ENCODE results near the gene LGR6. TPM values are rescaled to one million over a fixed set of nuclear protein-coding genes. Genes with fewer than 3 reads are reported as not detected.

The LGR6 gene
- total RNA-seq, 4 donors from 2014 or later: under 0.01 to 1.2 (median 0.78) TPM; not detected in 1

DNA sequence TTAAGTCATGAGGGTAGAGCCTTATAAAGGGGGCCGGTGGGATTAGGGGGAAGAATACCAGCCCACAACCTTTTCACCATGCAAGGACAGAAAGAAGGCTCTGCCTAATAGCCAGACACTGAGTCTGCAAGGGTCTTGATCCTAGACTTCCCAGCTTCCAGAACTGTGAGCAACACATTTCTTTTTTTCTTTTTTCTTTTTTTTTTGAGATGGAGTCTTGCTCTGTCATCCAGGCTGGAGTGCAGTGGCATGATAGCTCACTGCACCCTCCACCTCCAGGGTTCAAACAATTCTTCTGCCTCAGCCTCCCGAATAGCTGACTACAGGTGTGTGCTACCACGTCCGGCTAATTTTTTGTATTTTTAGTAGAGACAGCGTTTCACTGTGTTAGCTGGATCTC lies 47.3 kb upstream of the LGR6 start:
- Histone ChIP-seq H3K27me3 (peaks cover 0 to 4% (median 0%) of the 10 kb centered on the region in 4 donors), H3K4me3 (no peak overlapping the region), H3K36me3 (no peaks in the 10 kb centered on the region), H3K27ac (replicated peaks in 1 of 4) (no peak overlapping the region), H3K4me1 (peaks cover 20 to 34% (median 32%) of the 10 kb centered on the region in 4 donors), H3K9me3 (no peaks in the 10 kb centered on the region)
- no peak for TF ChIP-seq POLR2A (IDR thresholded peaks at IDR 0.05; ENCODE audit: low read depth)
- no peak for TF ChIP-seq POLR2AphosphoS5 (IDR thresholded peaks at IDR 0.05)
- DNase-seq (ENCODE audit: extremely low spot score): no peak
- intact Hi-C loops (cut with DNase I): no loop called here
- 91% methylated on average over 5 of the region's 5 CpGs for WGBS

DNA sequence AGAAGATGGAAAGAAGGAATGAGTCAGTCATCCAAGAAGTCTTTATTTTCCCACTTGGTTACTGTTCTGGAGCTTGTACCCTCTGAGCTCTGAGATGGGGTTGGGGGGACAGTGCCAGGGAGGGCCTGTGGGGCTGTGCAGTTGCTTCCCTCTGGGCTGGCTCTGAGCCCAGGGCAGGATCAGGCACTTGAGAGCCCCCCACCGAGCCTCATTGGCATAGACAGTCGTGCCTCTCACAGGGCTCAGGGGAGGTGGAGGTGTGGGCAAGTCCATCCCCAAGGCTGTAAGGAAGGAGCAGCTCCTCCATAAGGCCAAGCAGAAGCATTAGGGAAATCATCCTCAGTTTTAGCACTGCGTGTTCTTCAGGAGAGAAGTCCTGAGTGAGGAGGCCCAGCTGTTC lies 46.6 kb upstream of the LGR6 start:
- TF ChIP-seq, protein P1, sequence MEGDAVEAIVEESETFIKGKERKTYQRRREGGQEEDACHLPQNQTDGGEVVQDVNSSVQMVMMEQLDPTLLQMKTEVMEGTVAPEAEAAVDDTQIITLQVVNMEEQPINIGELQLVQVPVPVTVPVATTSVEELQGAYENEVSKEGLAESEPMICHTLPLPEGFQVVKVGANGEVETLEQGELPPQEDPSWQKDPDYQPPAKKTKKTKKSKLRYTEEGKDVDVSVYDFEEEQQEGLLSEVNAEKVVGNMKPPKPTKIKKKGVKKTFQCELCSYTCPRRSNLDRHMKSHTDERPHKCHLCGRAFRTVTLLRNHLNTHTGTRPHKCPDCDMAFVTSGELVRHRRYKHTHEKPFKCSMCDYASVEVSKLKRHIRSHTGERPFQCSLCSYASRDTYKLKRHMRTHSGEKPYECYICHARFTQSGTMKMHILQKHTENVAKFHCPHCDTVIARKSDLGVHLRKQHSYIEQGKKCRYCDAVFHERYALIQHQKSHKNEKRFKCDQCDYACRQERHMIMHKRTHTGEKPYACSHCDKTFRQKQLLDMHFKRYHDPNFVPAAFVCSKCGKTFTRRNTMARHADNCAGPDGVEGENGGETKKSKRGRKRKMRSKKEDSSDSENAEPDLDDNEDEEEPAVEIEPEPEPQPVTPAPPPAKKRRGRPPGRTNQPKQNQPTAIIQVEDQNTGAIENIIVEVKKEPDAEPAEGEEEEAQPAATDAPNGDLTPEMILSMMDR (IDR thresholded peaks at IDR 0.05): no peak
- TF ChIP-seq POLR2AphosphoS5 (IDR thresholded peaks at IDR 0.05) (no peak), POLR2A (IDR thresholded peaks at IDR 0.05; ENCODE audit: low read depth) (no peak), EP300 (IDR thresholded peaks at IDR 0.05) (no peak)
- 40% methylated on average over 2 of the region's 3 CpGs for WGBS
- H3K27ac ChIP-seq (replicated peaks in 1 of 4): no peak overlapping the region
- no peaks in the 10 kb centered on the region for H3K36me3 ChIP-seq
- peaks cover 15 to 27% (median 25%) of the 10 kb centered on the region in 4 donors for H3K4me1 ChIP-seq
- DNase-seq (ENCODE audit: extremely low spot score): no peak
- H3K4me3 ChIP-seq: no peak overlapping the region
- H3K9me3 ChIP-seq: no peaks in the 10 kb centered on the region
- intact Hi-C loops (cut with DNase I): no loop called here
- peaks cover 0 to 4% (median 0%) of the 10 kb centered on the region in 4 donors for H3K27me3 ChIP-seq

DNA sequence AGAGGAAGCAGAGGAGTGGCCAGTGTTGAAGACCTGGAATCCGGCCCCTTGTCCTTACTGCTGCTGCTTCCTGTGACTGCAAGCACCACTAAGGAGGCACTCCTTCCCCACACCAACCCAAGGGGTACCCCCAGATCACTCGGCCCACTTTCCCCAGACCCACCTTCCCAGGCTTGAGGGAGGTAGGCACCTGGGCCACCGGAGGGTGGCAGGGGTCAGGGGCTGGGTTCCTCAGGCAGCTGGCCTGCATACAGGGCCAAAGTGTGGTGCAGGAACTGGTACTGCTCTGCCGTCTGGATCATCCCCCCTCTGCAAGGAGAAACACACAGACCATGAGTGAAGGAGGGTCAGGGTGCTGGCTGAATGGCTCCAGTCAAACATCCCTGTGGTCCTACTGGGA lies 45.2 kb upstream of the LGR6 start:
- Histone ChIP-seq H3K4me1 (peaks cover 4 to 13% (median 11%) of the 10 kb centered on the region in 4 donors), H3K36me3 (no peaks in the 10 kb centered on the region), H3K27ac (replicated peaks in 1 of 4) (no peak overlapping the region), H3K27me3 (peaks cover 0 to 4% (median 1%) of the 10 kb centered on the region in 4 donors), H3K9me3 (no peaks in the 10 kb centered on the region), H3K4me3 (no peak overlapping the region)
- 90% methylated on average over 4 of the region's 4 CpGs for whole genome bisulfite sequencing
- intact Hi-C loops (cut with DNase I): no loop called here
- DNase-seq (ENCODE audit: extremely low spot score): no peak
- TF ChIP-seq, protein P1 (IDR thresholded peaks at IDR 0.05): no peak
- TF ChIP-seq POLR2A (IDR thresholded peaks at IDR 0.05; ENCODE audit: low read depth): no peak
- TF ChIP-seq POLR2AphosphoS5 (IDR thresholded peaks at IDR 0.05): no peak
- no peak for TF ChIP-seq EP300 (IDR thresholded peaks at IDR 0.05)

DNA sequence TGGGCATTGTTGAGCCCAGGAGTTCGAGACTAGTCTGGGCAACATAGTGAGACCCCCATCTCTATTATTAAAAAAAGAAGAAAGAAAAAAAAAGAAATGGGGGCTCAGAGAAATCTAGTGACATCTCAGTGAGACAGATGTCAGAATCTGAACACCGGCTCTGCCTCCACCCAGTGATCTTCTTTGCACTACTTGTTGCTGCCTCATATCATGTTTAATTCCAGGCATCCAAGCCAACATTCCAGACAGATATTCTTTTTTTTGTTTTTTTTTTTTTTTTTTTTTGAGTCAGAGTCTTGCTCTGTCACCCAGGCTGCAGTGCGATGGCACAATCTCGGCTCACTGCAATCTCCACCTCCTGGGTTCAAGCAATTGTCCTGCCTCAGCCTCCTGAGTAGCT lies 44.0 kb upstream of the LGR6 start:
- Histone ChIP-seq H3K36me3 (no peaks in the 10 kb centered on the region), H3K4me3 (no peak overlapping the region), H3K9me3 (no peaks in the 10 kb centered on the region), H3K27ac (replicated peaks in 1 of 4) (no peak overlapping the region), H3K27me3 (peaks cover 0 to 12% (median 0%) of the 10 kb centered on the region in 4 donors), H3K4me1 (peaks cover 4 to 13% (median 10%) of the 10 kb centered on the region in 4 donors)
- intact Hi-C loops (cut with DNase I): no loop called here
- TF ChIP-seq EP300 (IDR thresholded peaks at IDR 0.05): no peak
- TF ChIP-seq, protein P1 (IDR thresholded peaks at IDR 0.05): no peak
- TF ChIP-seq POLR2A (IDR thresholded peaks at IDR 0.05; ENCODE audit: low read depth): no peak
- TF ChIP-seq POLR2AphosphoS5 (IDR thresholded peaks at IDR 0.05): no peak
- DNase-seq (ENCODE audit: extremely low spot score): no peak
- WGBS: 78% methylated on average over 4 of the region's 4 CpGs

DNA sequence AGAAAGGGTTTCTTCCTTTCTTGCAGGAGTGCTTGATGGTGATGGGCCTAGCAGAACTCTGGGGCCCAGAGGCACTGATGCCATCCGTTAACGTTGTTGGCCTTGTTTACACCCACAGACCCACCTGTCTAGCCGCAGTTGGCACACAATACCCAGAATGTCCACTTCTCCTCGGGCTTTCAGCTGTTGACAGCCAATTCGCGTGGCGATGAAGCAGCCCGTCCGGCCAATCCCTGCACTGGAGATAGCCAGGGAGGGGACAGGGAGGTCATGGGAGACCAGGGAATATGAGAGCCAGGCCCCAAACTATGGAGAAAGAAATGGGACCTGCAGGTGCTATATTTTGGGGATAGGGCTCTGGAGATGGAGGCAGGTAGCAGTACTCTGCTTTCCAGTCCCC lies 43.4 kb upstream of the LGR6 start:
- no peak overlapping the region for H3K27ac ChIP-seq (replicated peaks in 1 of 4)
- no peak for DNase-seq (ENCODE audit: extremely low spot score)
- no peak overlapping the region for H3K4me3 ChIP-seq
- 97% methylated on average over 9 of the region's 9 CpGs for WGBS
- no peaks in the 10 kb centered on the region for H3K36me3 ChIP-seq
- H3K9me3 ChIP-seq: no peaks in the 10 kb centered on the region
- H3K4me1 ChIP-seq: peaks cover 4 to 14% (median 12%) of the 10 kb centered on the region in 4 donors
- intact Hi-C loops (cut with DNase I): no loop called here
- TF ChIP-seq EP300 (IDR thresholded peaks at IDR 0.05) (no peak), POLR2AphosphoS5 (IDR thresholded peaks at IDR 0.05) (no peak)
- H3K27me3 ChIP-seq: peaks cover 0 to 12% (median 0%) of the 10 kb centered on the region in 4 donors

DNA sequence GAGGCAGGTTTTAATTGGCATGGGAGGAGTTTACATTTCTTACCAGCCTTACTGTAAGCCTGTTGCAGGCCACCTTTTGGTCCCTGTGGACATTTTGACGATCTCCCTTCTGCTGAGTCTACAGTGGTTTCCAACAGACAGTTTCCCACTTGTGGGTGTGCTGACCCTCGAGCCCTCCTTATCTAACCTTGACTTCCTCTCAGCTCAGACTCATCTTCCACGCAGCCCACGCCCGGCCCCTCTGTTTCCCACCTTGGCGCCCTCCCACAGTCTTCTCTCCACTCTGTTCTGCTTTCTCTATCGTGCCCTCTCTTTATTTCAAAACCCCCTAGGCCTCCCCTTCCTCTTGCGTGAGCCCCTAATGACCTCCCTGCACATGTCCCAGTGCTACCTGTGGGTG lies 43.0 kb upstream of the LGR6 start:
- H3K4me1 ChIP-seq: peaks cover 0 to 12% (median 11%) of the 10 kb centered on the region in 4 donors
- intact Hi-C loops (cut with DNase I): no loop called here
- H3K9me3 ChIP-seq: no peaks in the 10 kb centered on the region
- WGBS: 94% methylated on average over 8 of the region's 8 CpGs
- no peak overlapping the region for H3K4me3 ChIP-seq
- TF ChIP-seq POLR2A (IDR thresholded peaks at IDR 0.05; ENCODE audit: low read depth): no peak
- no peak for TF ChIP-seq POLR2AphosphoS5 (IDR thresholded peaks at IDR 0.05)
- TF ChIP-seq, protein P1 (IDR thresholded peaks at IDR 0.05): no peak
- TF ChIP-seq EP300 (IDR thresholded peaks at IDR 0.05): no peak
- no peak overlapping the region for H3K27ac ChIP-seq (replicated peaks in 1 of 4)
- no peak for DNase-seq (ENCODE audit: extremely low spot score)
- H3K36me3 ChIP-seq: no peaks in the 10 kb centered on the region
- H3K27me3 ChIP-seq: peaks cover 0 to 12% (median 0%) of the 10 kb centered on the region in 4 donors

Data from esophagus muscularis mucosa (tissue), 4 donors.